HL-60 (cell line): ENCODE data around the gene UBAP2L.

Source experiments
- DNase-seq, 2 experiments: peaks; one replicate each; pipeline ENCODE4 v3.0.0-alpha.2; 2010 to 2020; ENCODE audit warnings: low read depth in 1 of 2, low spot score in 1 of 2
- H3K27ac ChIP-seq: fragments of 250-450 bp; sonication (Bioruptor Pico); replicated peaks from 2 replicates; pipeline ENCODE4 v1.5.1; 2020; ENCODE audit warnings: mild to moderate bottlenecking, moderate library complexity
- H3K27me3 ChIP-seq: fragments of 250-450 bp; sonication (Bioruptor Pico); 2 replicates; pipeline ENCODE4 v1.5.1; 2021; ENCODE audit warnings: mild to moderate bottlenecking, moderate library complexity; ENCODE audit not compliant: insufficient read depth, poor library complexity, severe bottlenecking
- H3K4me3 ChIP-seq: replicated peaks from 2 replicates; pipeline ENCODE4 v1.5.1; 2011; ENCODE audit warnings: mild to moderate bottlenecking, control low read depth, low read length; ENCODE audit not compliant: insufficient read depth
- GABPA ChIP-seq: IDR thresholded peaks from 2 replicates; pipeline ENCODE4 v1.6.1; 2012; ENCODE audit warnings: low read depth
- POLR2AphosphoS5 ChIP-seq: IDR thresholded peaks from 2 replicates; pipeline ENCODE4 v1.6.1; 2012; ENCODE audit warnings: low read depth
- SPI1 ChIP-seq: IDR thresholded peaks from 2 replicates; pipeline ENCODE4 v1.6.1; 2012; ENCODE audit warnings: low read depth, mild to moderate bottlenecking, borderline replicate concordance
- TF ChIP-seq, protein P1 (sequence below): IDR thresholded peaks from 2 replicates; pipeline ENCODE4 v1.6.1; 2012; ENCODE audit warnings: low read depth; ENCODE audit not compliant: insufficient replicate concordance
- TF ChIP-seq, protein P2 (sequence below): IDR thresholded peaks from one replicate; pipeline ENCODE4 v1.5.1; 2011; ENCODE audit warnings: low read length, control low read depth, inconsistent platforms; ENCODE audit not compliant: insufficient read depth

UBAP2L gene

DNA sequence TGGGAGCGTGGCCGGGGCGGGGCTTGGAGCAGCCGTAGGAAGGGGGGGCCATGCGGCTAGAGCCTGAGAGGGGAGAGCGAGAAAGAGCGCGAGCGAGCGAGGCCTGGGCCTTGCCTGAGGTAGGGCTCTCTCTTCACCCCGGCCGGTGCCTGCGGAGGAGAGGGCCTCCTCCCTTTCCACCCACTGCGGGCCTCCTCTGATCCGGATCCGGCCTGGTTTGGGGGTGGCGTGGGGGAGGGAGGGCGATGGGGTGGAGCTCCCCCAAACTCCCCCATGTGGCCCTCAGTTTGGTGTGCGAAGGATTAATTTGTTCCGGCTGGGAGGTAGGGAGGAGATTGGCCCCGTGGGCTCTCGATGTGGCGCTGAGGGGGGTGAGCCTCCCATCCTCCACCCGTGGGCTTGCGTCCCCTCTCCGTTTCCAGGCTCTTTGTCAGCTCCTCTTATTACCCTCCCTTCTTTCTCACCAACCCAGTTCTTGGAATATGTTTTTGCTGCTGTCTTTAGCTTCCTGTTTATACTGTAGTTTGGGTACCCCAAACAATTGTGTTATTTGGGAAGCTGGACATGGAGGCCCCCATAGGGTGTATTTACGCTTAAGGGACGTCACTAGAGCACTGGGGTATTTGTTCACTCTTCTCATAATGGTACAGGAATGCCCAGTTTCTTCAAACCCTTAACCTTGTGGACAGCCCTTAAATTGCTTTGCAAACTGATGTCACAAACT is 685 bp downstream of the UBAP2L start:
- TF ChIP-seq POLR2AphosphoS5 (peak; percentile 49; the same call in 1 of the 2 replicates), SPI1 (no peak), GABPA (no peak)
- TF ChIP-seq, protein P1, sequence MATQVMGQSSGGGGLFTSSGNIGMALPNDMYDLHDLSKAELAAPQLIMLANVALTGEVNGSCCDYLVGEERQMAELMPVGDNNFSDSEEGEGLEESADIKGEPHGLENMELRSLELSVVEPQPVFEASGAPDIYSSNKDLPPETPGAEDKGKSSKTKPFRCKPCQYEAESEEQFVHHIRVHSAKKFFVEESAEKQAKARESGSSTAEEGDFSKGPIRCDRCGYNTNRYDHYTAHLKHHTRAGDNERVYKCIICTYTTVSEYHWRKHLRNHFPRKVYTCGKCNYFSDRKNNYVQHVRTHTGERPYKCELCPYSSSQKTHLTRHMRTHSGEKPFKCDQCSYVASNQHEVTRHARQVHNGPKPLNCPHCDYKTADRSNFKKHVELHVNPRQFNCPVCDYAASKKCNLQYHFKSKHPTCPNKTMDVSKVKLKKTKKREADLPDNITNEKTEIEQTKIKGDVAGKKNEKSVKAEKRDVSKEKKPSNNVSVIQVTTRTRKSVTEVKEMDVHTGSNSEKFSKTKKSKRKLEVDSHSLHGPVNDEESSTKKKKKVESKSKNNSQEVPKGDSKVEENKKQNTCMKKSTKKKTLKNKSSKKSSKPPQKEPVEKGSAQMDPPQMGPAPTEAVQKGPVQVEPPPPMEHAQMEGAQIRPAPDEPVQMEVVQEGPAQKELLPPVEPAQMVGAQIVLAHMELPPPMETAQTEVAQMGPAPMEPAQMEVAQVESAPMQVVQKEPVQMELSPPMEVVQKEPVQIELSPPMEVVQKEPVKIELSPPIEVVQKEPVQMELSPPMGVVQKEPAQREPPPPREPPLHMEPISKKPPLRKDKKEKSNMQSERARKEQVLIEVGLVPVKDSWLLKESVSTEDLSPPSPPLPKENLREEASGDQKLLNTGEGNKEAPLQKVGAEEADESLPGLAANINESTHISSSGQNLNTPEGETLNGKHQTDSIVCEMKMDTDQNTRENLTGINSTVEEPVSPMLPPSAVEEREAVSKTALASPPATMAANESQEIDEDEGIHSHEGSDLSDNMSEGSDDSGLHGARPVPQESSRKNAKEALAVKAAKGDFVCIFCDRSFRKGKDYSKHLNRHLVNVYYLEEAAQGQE: no peak
- TF ChIP-seq, protein P2, sequence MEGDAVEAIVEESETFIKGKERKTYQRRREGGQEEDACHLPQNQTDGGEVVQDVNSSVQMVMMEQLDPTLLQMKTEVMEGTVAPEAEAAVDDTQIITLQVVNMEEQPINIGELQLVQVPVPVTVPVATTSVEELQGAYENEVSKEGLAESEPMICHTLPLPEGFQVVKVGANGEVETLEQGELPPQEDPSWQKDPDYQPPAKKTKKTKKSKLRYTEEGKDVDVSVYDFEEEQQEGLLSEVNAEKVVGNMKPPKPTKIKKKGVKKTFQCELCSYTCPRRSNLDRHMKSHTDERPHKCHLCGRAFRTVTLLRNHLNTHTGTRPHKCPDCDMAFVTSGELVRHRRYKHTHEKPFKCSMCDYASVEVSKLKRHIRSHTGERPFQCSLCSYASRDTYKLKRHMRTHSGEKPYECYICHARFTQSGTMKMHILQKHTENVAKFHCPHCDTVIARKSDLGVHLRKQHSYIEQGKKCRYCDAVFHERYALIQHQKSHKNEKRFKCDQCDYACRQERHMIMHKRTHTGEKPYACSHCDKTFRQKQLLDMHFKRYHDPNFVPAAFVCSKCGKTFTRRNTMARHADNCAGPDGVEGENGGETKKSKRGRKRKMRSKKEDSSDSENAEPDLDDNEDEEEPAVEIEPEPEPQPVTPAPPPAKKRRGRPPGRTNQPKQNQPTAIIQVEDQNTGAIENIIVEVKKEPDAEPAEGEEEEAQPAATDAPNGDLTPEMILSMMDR: no peak
- no peaks in the 10 kb centered on the region for H3K27me3 ChIP-seq
- peak; percentile 47 to 55 for DNase-seq
- peak overlapping the region; percentile 88 for H3K4me3 ChIP-seq
- H3K27ac ChIP-seq: peak overlapping the region; percentile 96

DNA sequence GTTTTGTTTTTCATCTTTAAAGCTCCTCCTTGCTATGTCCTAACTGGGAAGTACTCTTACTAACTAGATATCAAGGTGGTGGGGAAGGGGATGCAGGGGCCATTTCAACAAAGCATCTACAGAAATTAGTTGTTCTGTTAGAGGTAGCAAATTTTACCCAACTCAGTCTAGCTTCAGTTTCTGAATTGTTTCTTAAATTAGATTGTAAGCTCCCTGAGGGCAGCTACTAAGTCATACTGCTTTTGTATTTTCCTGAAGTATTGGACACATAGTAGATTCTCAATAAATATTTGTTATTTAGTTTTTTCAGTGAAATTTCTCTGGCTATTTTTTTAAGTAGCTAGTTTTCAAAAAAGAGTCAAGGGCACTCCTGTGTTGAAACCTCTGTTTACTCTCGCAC is 1.8 kb downstream of the UBAP2L start:
- TF ChIP-seq, protein P2: no peak
- no peak for TF ChIP-seq POLR2AphosphoS5
- TF ChIP-seq, protein P1: no peak
- no peak for TF ChIP-seq SPI1
- no peak for TF ChIP-seq GABPA

DNA sequence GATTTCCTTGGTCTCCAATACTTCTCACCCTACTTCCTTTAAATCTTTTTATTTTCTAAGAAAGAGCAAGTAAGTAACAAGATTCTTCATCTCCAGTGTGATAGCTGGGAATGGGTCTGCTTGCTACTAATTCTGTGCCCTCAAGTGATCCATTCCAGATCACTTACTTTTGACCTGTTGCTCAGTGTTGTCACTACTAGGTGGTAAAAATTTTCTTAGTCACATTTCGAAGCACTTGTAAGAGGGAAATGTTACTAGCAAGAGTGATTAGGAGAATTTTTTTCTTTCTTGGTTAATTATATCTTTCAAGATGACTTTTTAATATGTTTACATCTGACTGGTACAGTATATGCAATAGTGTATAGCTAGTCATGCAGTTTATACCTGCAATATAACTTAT is 2.2 kb downstream of the UBAP2L start:
- DNase-seq: no peak
- Histone ChIP-seq H3K4me3 (no peak overlapping the region), H3K27ac (no peak overlapping the region), H3K27me3 (no peaks in the 10 kb centered on the region)
- TF ChIP-seq POLR2AphosphoS5 (no peak), SPI1 (no peak), GABPA (no peak)
- TF ChIP-seq, protein P2: no peak
- TF ChIP-seq, protein P1: no peak

More for the DNA sequence above, 1.8 kb downstream of the UBAP2L start:
- Histone ChIP-seq H3K27ac (no peak overlapping the region; the same call in 1 of the 2 replicates), H3K4me3 (peak overlapping the region; percentile 7; the same call in 1 of the 2 replicates), H3K27me3 (no peaks in the 10 kb centered on the region)
- no peak for DNase-seq
